Breast epithelium (tissue), 3 donors: ENCODE results near the gene GPBP1.

Experiments used
- CTCF ChIP-seq, 3 donors: fragments of 450-650 bp; IDR thresholded peaks; one replicate each; pipeline ENCODE4 v1.5.1; 2016 to 2017; ENCODE audit warnings: antibody characterized with exemption in 3 of 3, mild to moderate bottlenecking in 3 of 3, moderate library complexity in 3 of 3
- POLR2A ChIP-seq: fragments of 450-650 bp; IDR thresholded peaks from one replicate; pipeline ENCODE4 v1.6.1; 2016; ENCODE audit warnings: antibody characterized with exemption, mild to moderate bottlenecking, moderate library complexity
- POLR2AphosphoS5 ChIP-seq, 3 donors: sonication (generic); formaldehyde crosslinking; IDR thresholded peaks; one replicate each; pipeline ENCODE4 v1.6.1; 2017; ENCODE audit warnings: antibody characterized with exemption in 3 of 3

- TF ChIP-seq POLR2AphosphoS5 (IDR thresholded peaks at IDR 0.05) (no peak), CTCF (IDR thresholded peaks at IDR 0.05) (no peak), POLR2A (no peak)
Observed at GRCh38 chr5:57311921-57312735, 138.3 kb downstream of the GPBP1 start.
